IMR-90 (cell line): ENCODE data around the gene EFHC2. TPM values are rescaled to one million over a fixed set of nuclear protein-coding genes. Genes with fewer than 3 reads are reported as not detected.

Experiments
- ATAC-seq: fragments of 200-7000 bp; cut with Tn5 transposase; 2 replicates; pipeline ENCODE4 v1.9.1; 2020; ENCODE audit warnings: low read depth, mild to moderate bottlenecking, moderate library complexity
- BruUV-seq: library from RNA; stranded (reverse); fragments of 400-500 nt; replicated peaks from 2 replicates; lab custom pipeline; 2021; lab: Mats Ljungman, UMichigan
- CTCF ChIA-PET: fragments of 300-600 bp; formaldehyde crosslinking; extraction: SDS; loops from one replicate; lab custom pipeline; 2021; ENCODE audit warnings: antibody characterized with exemption; lab: Yijun Ruan, JAX
- POLR2A ChIA-PET: fragments of 300-600 bp; sonication (Branson Sonifier 250); formaldehyde crosslinking; loops from one replicate; lab custom pipeline; 2022; ENCODE audit warnings: antibody characterized with exemption; ENCODE audit not compliant: unreplicated experiment; lab: Charles Lee
- DNase-seq: peaks from one replicate; pipeline ENCODE4 v3.0.0; 2013
- H2AFZ ChIP-seq: replicated peaks from 2 replicates; pipeline ENCODE3; 2013; ENCODE audit warnings: low read length, mild to moderate bottlenecking; ENCODE audit not compliant: poor library complexity
- H2AK5ac ChIP-seq: 2 replicates; pipeline ENCODE4 v1.6.1; 2013; ENCODE audit warnings: low read depth, low read length, inconsistent platforms
- H2AK9ac ChIP-seq: replicated peaks from 2 replicates; pipeline ENCODE3; 2013; ENCODE audit warnings: mild to moderate bottlenecking, low read depth, low read length, moderate library complexity; ENCODE audit not compliant: poor library complexity
- H2BK120ac ChIP-seq: 2 replicates; pipeline ENCODE4 v1.6.1; 2013; ENCODE audit warnings: low read depth, low read length, inconsistent platforms
- H2BK15ac ChIP-seq: 3 replicates; pipeline ENCODE4 v1.6.1; 2013; ENCODE audit warnings: low read depth, low read length, inconsistent platforms
- H2BK20ac ChIP-seq: 2 replicates; pipeline ENCODE4 v1.6.1; 2013; ENCODE audit warnings: low read depth, mild to moderate bottlenecking, inconsistent platforms, low read length, moderate library complexity
- H2BK5ac ChIP-seq: 2 replicates; pipeline ENCODE4 v1.6.1; 2013; ENCODE audit warnings: mild to moderate bottlenecking, low read depth, low read length, inconsistent platforms; ENCODE audit not compliant: poor library complexity, severe bottlenecking
- H3K14ac ChIP-seq: replicated peaks from 2 replicates; pipeline ENCODE4 v1.6.1; 2013; ENCODE audit warnings: low read depth, low read length, inconsistent platforms
- H3K18ac ChIP-seq: 2 replicates; pipeline ENCODE4 v1.6.1; 2013; ENCODE audit warnings: low read depth, low read length, control low read depth
- H3K23ac ChIP-seq: 2 replicates; pipeline ENCODE4 v1.6.1; 2013; ENCODE audit warnings: low read depth, low read length, inconsistent platforms
- H3K27ac ChIP-seq: 2 replicates; pipeline ENCODE4 v1.5.1; 2013; ENCODE audit warnings: mild to moderate bottlenecking, control low read depth, low read length; ENCODE audit not compliant: insufficient read depth
- H3K27me3 ChIP-seq: 2 replicates; pipeline ENCODE4 v1.6.1; 2013; ENCODE audit warnings: low read length; ENCODE audit not compliant: control insufficient read depth, insufficient read depth
- H3K36me3 ChIP-seq: 2 replicates; pipeline ENCODE4 v1.6.1; 2013; ENCODE audit warnings: low read length, mixed read lengths; ENCODE audit not compliant: control insufficient read depth, insufficient read depth
- H3K4ac ChIP-seq: 2 replicates; pipeline ENCODE4 v1.6.1; 2013; ENCODE audit warnings: low read depth, low read length, inconsistent platforms
- H3K4me1 ChIP-seq: 2 replicates; pipeline ENCODE4 v1.6.1; 2013; ENCODE audit warnings: low read length, mixed read lengths; ENCODE audit not compliant: control insufficient read depth, insufficient read depth
- H3K4me2 ChIP-seq: 2 replicates; pipeline ENCODE4 v1.6.1; 2013; ENCODE audit warnings: low read depth, mild to moderate bottlenecking, control low read depth, low read length, moderate library complexity
- H3K4me3 ChIP-seq: 2 replicates; pipeline ENCODE4 v1.5.1; 2013; ENCODE audit warnings: low read depth, mild to moderate bottlenecking, control low read depth, low read length, moderate library complexity; ENCODE audit not compliant: insufficient read depth
- H3K56ac ChIP-seq: 2 replicates; pipeline ENCODE4 v1.6.1; 2013; ENCODE audit warnings: low read length, inconsistent platforms; ENCODE audit not compliant: insufficient read depth; ENCODE audit errors: extremely low read depth
- H3K79me1 ChIP-seq, 2 experiments: 2 replicates each; pipeline ENCODE4 v1.6.1; 2013; ENCODE audit warnings: low read length in 2 of 2, inconsistent platforms in 1 of 2, low read depth in 1 of 2
- H3K9ac ChIP-seq: 2 replicates; pipeline ENCODE4 v1.6.1; 2013; ENCODE audit warnings: low read depth, low read length, control low read depth
- H3K9me1 ChIP-seq: 2 replicates; pipeline ENCODE4 v1.6.1; 2013; ENCODE audit warnings: low read length, inconsistent platforms; ENCODE audit not compliant: insufficient read depth
- H3K9me3 ChIP-seq: 2 replicates; pipeline ENCODE4 v1.6.1; 2013; ENCODE audit warnings: low read length; ENCODE audit not compliant: control insufficient read depth, insufficient read depth
- H4K20me1 ChIP-seq: 2 replicates; pipeline ENCODE4 v1.6.1; 2013; ENCODE audit warnings: low read length, inconsistent platforms; ENCODE audit not compliant: insufficient read depth
- H4K5ac ChIP-seq: 2 replicates; pipeline ENCODE4 v1.6.1; 2013; ENCODE audit warnings: mild to moderate bottlenecking, low read depth, low read length, control low read depth
- H4K8ac ChIP-seq, 2 experiments: 2 replicates each; pipeline ENCODE4 v1.6.1; 2013; ENCODE audit warnings: low read depth in 2 of 2, low read length in 2 of 2, control low read depth in 1 of 2, inconsistent platforms in 1 of 2
- H4K91ac ChIP-seq: 2 replicates; pipeline ENCODE4 v1.6.1; 2013; ENCODE audit warnings: low read depth, low read length, inconsistent platforms; ENCODE audit not compliant: insufficient read depth
- BHLHE40 ChIP-seq: fragments of 150-350 bp; IDR thresholded peaks from 2 replicates; pipeline ENCODE4 v1.6.1; 2016; ENCODE audit warnings: mild to moderate bottlenecking, low read depth, low read length
- CHD1 ChIP-seq: IDR thresholded peaks from 2 replicates; pipeline ENCODE4 v1.6.1; 2012; ENCODE audit warnings: low read depth, low read length, improper control_type of control experiment
- FOS ChIP-seq: fragments of 150-350 bp; IDR thresholded peaks from 2 replicates; pipeline ENCODE4 v1.6.1; 2016; ENCODE audit warnings: low read depth, low read length
- NFE2L2 ChIP-seq: fragments of 150-350 bp; IDR thresholded peaks from 2 replicates; pipeline ENCODE4 v1.6.1; 2016; ENCODE audit warnings: low read depth, mild to moderate bottlenecking, low read length
- SMC3 ChIP-seq: fragments of 150-350 bp; IDR thresholded peaks from 2 replicates; pipeline ENCODE4 v1.6.1; 2016; ENCODE audit warnings: low read depth, mild to moderate bottlenecking, antibody characterized with exemption, low read length, moderate library complexity
- WGBS, 2 experiments: methylation state at CpG; one replicate each; pipeline versions ENCODE4 v1.1.5 to v1.1.7; 2013; ENCODE audit warnings: missing lambda C conversion rate in 2 of 2; ENCODE audit not compliant: insufficient read length in 1 of 2; ENCODE audit errors: extremely low coverage in 2 of 2; 5-methylcytosine and 5-hydroxymethylcytosine counted together
- dilution Hi-C: fragments of 300-500 bp; cut with HindIII; formaldehyde crosslinking; loops from one replicate; pipeline ENCODE4 v1.14.3; 2018; ENCODE audit warnings: low sequenced_read_pairs; ENCODE audit not compliant: unreplicated experiment
- in situ Hi-C: fragments of 300-500 bp; cut with MboI; formaldehyde crosslinking; loops from 3 replicates; pipeline ENCODE4 v1.14.3; 2019; ENCODE audit warnings: low sequenced_read_pairs, inconsistent platforms, mixed read lengths
- intact Hi-C: fragments of 100-400 bp; cut with micrococcal nuclease; formaldehyde crosslinking; loops from 2 replicates; pipeline ENCODE4 v1.10.0; 2022
- polyA plus RNA-seq, 3 experiments: library from polyadenylated mRNA; depleted of rRNA; stranded (reverse); fragments of >200 nt; gene quantifications; 2 replicates each; pipeline ENCODE4 v1.2.3, GENCODE V29; 2012; ENCODE audit warnings: low replicate concordance in 1 of 3
- total RNA-seq: library from RNA; depleted of rRNA; stranded (reverse); fragments of >200 nt; gene quantifications from 2 replicates; pipeline ENCODE4 v1.2.3, GENCODE V29; 2012

The EFHC2 gene
- total and polyA plus RNA-seq, 2 of the 4 experiments (the other 2 are of a cell fraction), result 0.18 to 0.24 TPM

DNA sequence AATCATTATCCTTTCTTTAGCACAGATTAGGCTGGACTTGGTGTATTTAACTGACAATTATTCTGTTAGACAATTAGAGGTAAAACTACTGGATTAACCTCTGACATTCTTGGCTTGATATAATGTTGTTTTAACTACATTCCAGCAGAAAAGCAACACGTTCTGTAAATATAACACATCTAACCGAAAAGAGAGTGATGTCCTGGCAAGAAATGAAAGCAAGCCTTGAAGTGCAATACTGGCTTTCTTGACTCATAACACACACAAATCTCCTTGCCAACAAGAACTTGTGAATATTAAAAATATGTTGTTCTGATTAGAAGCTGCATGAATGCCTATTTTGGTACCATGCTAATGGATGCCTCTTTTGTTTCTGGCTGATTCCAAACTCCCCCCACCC lies 76.4 kb downstream of the EFHC2 start:
- Histone ChIP-seq H3K27ac (no peak overlapping the region), H3K79me1 (no peaks in the 10 kb centered on the region), H2BK120ac (no peak overlapping the region), H3K27me3 (peaks cover 12% of the 10 kb centered on the region), H3K56ac (no peak overlapping the region), H3K4ac (no peak overlapping the region), H3K14ac (no peak overlapping the region), H2BK20ac (no peak overlapping the region), H3K9me1 (no peaks in the 10 kb centered on the region), H3K9ac (no peak overlapping the region), H4K5ac (no peak overlapping the region), H3K36me3 (no peaks in the 10 kb centered on the region), H4K8ac (no peak overlapping the region), H4K91ac (no peak overlapping the region), H3K4me1 (no peaks in the 10 kb centered on the region), H3K9me3 (no peaks in the 10 kb centered on the region), H2AK9ac (no peak overlapping the region), H2BK15ac (no peak overlapping the region), H4K20me1 (no peaks in the 10 kb centered on the region), H3K4me2 (no peak overlapping the region), H3K4me3 (no peak overlapping the region), H2AFZ (no peak overlapping the region), H2BK5ac (no peak overlapping the region), H3K18ac (no peak overlapping the region), H3K23ac (no peak overlapping the region), H2AK5ac (no peak overlapping the region)
- TF ChIP-seq BHLHE40 (no peak), NFE2L2 (no peak), FOS (no peak), CHD1 (no peak), SMC3 (no peak)
- ChIA-PET CTCF (no interaction called here), POLR2A (no interaction called here)
- ATAC-seq, result no peak
- no CpG with 5 or more reads among the region's 2 CpGs for WGBS, 2 experiments
- no peak for DNase-seq
- BruUV-seq, result no TSS peak
- dilution Hi-C loops (no loop called here), intact Hi-C loops (no loop called here), in situ Hi-C loops (no loop called here)
